ENCODE results near the gene DDX51.
A peak's percentile ranks its signal among the peaks of the same experiment; 100 is the strongest.
"Not testable (repeated sequence)": the region's sequence is repeated elsewhere in the genome, so short reads cannot be mapped to it uniquely, and the experiment has no call there.

The DDX51 gene

GRCh38 chr12:132121283-132121682, 22.8 kb downstream of the DDX51 start:
- Histone ChIP-seq H3K36me3 (ENCODE audit: insufficient read depth, low read length) (no peaks in the 10 kb centered on the region; the same call in 1 of the 2 replicates), H3K9ac (ENCODE audit: low read depth, low read length) (no peak overlapping the region), H3K9me3 (ENCODE audit: control insufficient read depth, insufficient read depth, low read length) (no peaks in the 10 kb centered on the region), H3K4me1 (ENCODE audit: insufficient read depth, low read length) (no peaks in the 10 kb centered on the region)

- no peaks in the 10 kb centered on the region for H3K4me1 ChIP-seq (ENCODE audit: insufficient read depth, low read length)
- no peaks in the 10 kb centered on the region for H3K9me3 ChIP-seq (ENCODE audit: control insufficient read depth, insufficient read depth, low read length)
- H3K36me3 ChIP-seq (ENCODE audit: insufficient read depth, low read length), result no peaks in the 10 kb centered on the region; the same call in 1 of the 2 replicates
- no peak overlapping the region for H3K9ac ChIP-seq (ENCODE audit: low read depth, low read length)
These were observed 25.2 kb downstream of the DDX51 start for GRCh38 chr12:132118876-132119275.

DNA sequence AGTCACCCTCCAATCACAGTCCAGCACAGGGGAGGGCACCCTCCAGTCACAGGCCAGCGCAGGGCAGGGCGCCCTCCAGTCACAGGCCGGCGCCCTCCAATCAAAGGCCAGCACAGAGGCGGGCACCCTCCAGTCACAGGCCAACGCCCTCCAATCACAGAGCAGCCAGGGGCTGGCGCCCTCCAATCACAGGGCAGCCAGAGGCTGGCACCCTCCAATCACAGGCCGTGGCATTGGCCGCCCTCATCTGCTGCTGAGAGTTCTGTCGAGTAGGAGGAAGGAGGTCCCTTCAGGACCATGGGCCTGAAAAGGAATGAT, 26.6 kb downstream of the DDX51 start:
- H3K9me3 ChIP-seq (ENCODE audit: control insufficient read depth, insufficient read depth, low read length), result no peaks in the 10 kb centered on the region
- no peaks in the 10 kb centered on the region; the same call in 1 of the 2 replicates for H3K36me3 ChIP-seq (ENCODE audit: insufficient read depth, low read length)
- no peaks in the 10 kb centered on the region for H3K4me1 ChIP-seq (ENCODE audit: insufficient read depth, low read length)
- no peak overlapping the region for H3K9ac ChIP-seq (ENCODE audit: low read depth, low read length)

- Histone ChIP-seq H3K9ac (ENCODE audit: low read depth, low read length) (no peak overlapping the region), H3K4me1 (ENCODE audit: insufficient read depth, low read length) (no peaks in the 10 kb centered on the region), H3K9me3 (ENCODE audit: control insufficient read depth, insufficient read depth, low read length) (no peaks in the 10 kb centered on the region), H3K36me3 (ENCODE audit: insufficient read depth, low read length) (no peaks in the 10 kb centered on the region; the same call in 1 of the 2 replicates)
These were observed 27.2 kb downstream of the DDX51 start for GRCh38 chr12:132116709-132117557.

DNA sequence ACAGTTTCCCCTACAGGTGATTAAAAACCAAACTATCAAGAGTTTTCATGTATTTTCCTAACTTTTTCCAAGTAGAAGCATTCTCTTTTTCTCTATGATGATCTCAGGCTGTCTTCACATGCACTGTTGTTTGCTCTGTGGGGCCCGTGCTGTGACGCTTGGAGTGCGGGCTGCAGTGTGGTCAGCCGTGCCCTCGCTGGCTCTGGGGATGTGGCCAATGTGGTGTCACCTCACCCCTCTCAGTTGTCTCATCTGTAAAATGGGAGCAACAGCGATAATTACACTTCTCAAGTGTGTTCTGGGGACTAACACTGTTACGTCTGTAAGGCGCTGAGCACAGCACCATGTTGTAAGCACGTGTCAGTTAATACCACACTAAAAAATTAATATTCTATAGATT, 28.6 kb downstream of the DDX51 start:
- H3K4me1 ChIP-seq (ENCODE audit: insufficient read depth, low read length), result no peaks in the 10 kb centered on the region
- H3K36me3 ChIP-seq (ENCODE audit: insufficient read depth, low read length), result no peaks in the 10 kb centered on the region; the same call in 1 of the 2 replicates
- H3K9ac ChIP-seq (ENCODE audit: low read depth, low read length), result no peak overlapping the region
- no peaks in the 10 kb centered on the region for H3K9me3 ChIP-seq (ENCODE audit: control insufficient read depth, insufficient read depth, low read length)

- no peaks in the 10 kb centered on the region for H3K4me1 ChIP-seq (ENCODE audit: insufficient read depth, low read length)
- H3K9me3 ChIP-seq (ENCODE audit: control insufficient read depth, insufficient read depth, low read length), result no peaks in the 10 kb centered on the region
- H3K9ac ChIP-seq (ENCODE audit: low read depth, low read length), result no peak overlapping the region
- H3K36me3 ChIP-seq (ENCODE audit: insufficient read depth, low read length), result no peaks in the 10 kb centered on the region; the same call in 1 of the 2 replicates
These were observed 29.5 kb downstream of the DDX51 start for GRCh38 chr12:132114667-132115066.

DNA sequence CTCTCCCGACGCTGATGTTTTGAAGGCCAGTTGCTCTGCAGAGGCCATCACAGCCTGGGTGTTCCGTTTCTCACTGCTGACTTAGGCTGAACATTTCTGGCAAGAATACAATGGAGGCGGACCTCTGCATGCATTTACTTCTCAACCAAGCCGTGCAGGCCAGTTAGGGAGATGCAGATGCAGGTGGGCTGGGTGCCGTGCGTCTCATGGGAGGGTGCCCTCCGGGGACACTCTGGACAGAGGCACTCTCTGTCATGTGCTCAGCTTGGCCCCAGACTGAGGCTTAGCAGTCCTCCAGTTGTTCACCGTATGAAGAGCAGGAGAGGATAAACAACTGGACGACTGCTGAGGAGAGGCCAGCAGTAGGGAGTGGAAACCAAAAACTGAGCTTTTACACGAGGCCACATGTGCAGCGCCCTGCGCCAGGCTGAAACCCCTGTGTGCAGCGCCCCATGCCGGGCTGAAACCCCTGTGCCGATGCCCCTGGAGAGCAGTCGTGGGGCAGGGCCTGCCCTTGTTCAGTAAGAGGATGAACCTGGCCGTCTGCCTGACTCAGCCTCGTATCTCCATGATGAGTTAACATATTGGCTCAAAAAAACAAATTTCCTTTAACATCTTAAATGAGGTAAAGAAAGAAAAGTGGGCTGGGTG, 32.3 kb downstream of the DDX51 start:
- no peaks in the 10 kb centered on the region for H3K4me1 ChIP-seq (ENCODE audit: insufficient read depth, low read length)
- no peaks in the 10 kb centered on the region for H3K9me3 ChIP-seq (ENCODE audit: control insufficient read depth, insufficient read depth, low read length)
- no peak overlapping the region for H3K9ac ChIP-seq (ENCODE audit: low read depth, low read length)
- H3K36me3 ChIP-seq (ENCODE audit: insufficient read depth, low read length), result no peaks in the 10 kb centered on the region; the same call in 1 of the 2 replicates

DNA sequence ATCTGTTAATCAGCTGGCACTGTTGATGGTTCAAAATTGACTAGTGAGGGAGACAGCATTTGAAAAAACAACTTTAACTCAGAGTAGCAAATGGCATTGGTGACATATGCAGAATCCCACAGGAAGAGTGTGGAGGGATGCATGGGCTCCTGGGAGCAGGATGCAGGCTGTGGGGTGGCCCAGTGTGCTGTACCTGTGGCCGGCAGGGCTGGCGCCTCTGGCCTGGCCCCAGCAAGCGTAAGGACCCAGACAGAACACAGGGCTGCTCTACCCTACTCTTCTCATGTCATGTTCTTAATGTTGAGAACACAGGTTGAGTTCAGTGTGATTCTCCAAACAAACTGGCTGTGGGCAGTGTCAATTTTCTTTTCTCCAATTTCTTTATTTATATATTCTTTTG, 33.4 kb downstream of the DDX51 start:
- no peak overlapping the region for H3K9ac ChIP-seq (ENCODE audit: low read depth, low read length)
- H3K36me3 ChIP-seq (ENCODE audit: insufficient read depth, low read length), result no peaks in the 10 kb centered on the region; the same call in 1 of the 2 replicates
- H3K4me1 ChIP-seq (ENCODE audit: insufficient read depth, low read length), result no peaks in the 10 kb centered on the region
- no peaks in the 10 kb centered on the region for H3K9me3 ChIP-seq (ENCODE audit: control insufficient read depth, insufficient read depth, low read length)

DNA sequence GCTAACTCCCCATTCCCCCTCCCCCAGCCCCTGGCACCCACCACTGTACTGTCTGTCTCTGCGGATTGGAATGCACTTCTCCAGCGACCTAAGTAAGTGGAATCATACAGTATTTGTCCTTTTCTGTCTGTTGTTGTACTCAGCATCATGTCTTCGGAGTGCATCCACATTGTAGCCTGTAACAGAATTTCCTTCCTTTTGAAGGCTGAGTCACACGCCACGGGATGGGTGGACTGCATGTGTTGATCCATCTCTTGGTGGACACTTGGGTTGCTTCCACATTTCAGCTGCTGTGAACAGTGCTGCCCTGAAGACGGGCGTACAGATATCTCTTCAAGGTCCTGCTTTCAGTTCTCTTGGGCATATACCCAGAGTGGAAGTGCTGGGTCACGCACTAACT, 34.4 kb downstream of the DDX51 start:
- Histone ChIP-seq H3K9me3 (ENCODE audit: control insufficient read depth, insufficient read depth, low read length) (no peaks in the 10 kb centered on the region), H3K36me3 (ENCODE audit: insufficient read depth, low read length) (peaks cover 5% of the 10 kb centered on the region; the same call in 1 of the 2 replicates), H3K9ac (ENCODE audit: low read depth, low read length) (no peak overlapping the region), H3K4me1 (ENCODE audit: insufficient read depth, low read length) (no peaks in the 10 kb centered on the region)

GRCh38 chr12:132108211-132108832, 35.8 kb downstream of the DDX51 start:
- Histone ChIP-seq H3K36me3 (ENCODE audit: insufficient read depth, low read length) (peaks cover 5% of the 10 kb centered on the region; the same call in 1 of the 2 replicates), H3K9ac (ENCODE audit: low read depth, low read length) (no peak overlapping the region), H3K4me1 (ENCODE audit: insufficient read depth, low read length) (no peaks in the 10 kb centered on the region), H3K9me3 (ENCODE audit: control insufficient read depth, insufficient read depth, low read length) (no peaks in the 10 kb centered on the region)

DNA sequence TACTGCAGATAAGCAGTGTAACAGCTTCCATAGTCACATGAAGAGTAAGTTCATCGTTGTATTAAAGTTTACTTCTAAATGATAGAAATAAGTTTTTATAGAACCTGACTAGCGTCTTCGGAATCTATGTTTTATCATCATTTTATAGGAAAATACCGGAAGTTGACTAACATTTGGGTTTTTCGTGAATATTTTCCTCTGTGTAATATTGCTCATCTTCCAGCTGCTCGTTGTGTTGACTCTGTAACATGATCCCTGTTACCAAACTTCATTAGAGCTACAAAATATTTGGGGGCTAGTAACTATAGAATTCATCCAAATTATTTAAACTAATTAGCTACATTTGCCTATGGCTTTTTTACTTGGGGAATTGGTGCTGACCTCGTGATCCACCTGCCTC, 37.2 kb downstream of the DDX51 start:
- H3K9ac ChIP-seq (ENCODE audit: low read depth, low read length), result no peak overlapping the region
- H3K9me3 ChIP-seq (ENCODE audit: control insufficient read depth, insufficient read depth, low read length), result no peaks in the 10 kb centered on the region
- peaks cover 5% of the 10 kb centered on the region; the same call in 1 of the 2 replicates for H3K36me3 ChIP-seq (ENCODE audit: insufficient read depth, low read length)
- no peaks in the 10 kb centered on the region for H3K4me1 ChIP-seq (ENCODE audit: insufficient read depth, low read length)

DNA sequence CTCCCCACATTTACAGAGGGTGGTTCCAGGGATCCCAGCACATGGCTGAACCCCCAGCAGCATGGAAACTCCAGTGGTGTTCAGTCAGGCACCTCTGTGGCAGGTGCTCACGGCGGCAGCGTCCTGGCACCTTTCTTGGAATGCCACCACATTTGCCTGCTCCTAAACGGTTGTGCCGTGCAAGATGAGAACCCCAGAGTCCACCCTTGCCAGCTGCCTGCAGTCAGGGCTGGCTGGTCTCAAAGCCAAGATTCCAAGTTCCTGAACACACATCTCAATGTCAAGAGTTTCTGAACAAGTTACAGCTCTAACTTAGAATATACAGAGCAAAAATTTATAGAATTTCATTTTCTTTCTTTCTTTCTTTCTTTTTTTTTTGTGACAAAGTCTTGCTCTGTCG, 38.7 kb downstream of the DDX51 start:
- Histone ChIP-seq H3K4me1 (ENCODE audit: insufficient read depth, low read length) (no peaks in the 10 kb centered on the region), H3K9ac (ENCODE audit: low read depth, low read length) (no peak overlapping the region), H3K9me3 (ENCODE audit: control insufficient read depth, insufficient read depth, low read length) (no peaks in the 10 kb centered on the region), H3K36me3 (ENCODE audit: insufficient read depth, low read length) (peaks cover 5% of the 10 kb centered on the region; the same call in 1 of the 2 replicates)

DNA sequence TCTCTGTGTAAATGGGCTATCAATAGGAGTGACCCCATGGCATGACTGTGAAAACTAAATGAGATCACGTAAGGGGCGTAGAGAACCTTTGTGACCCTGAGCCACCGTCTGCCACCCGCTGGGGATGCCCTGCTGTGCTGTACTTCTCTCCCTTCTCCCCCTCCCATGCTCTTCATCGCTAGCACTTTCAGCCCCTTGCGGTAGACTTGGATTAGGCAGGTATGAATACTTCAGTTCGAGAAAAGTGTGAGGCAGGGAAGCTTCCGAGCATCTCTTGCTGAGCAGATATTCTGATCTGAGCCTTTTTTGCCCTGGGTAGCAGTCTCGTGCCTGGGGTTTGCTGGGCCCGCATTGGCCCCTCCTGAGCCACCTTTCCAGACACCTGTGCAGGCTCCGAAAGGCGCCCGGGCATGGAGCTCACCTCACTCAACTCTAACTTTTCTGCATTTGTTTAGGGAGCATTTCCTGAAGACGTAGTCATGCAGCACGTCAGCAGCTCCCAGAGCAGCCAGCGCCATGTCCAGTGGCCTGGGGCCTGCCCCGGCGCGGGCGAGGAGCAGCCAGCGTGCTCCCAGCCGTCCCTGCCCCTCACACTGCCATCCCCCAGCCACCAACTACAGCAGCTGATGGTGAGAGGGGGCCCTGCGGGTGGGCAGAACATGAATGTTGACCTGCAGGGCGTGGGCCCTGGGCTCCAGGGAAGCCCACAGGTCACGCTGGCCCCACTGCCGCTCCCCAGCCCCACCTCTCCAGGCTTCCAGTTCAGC, 40.4 kb downstream of the DDX51 start:
- Histone ChIP-seq H3K9ac (ENCODE audit: low read depth, low read length) (peak overlapping the region; percentile 24; the same call in 1 of the 2 replicates), H3K36me3 (ENCODE audit: insufficient read depth, low read length) (peaks cover 5% of the 10 kb centered on the region; the same call in 1 of the 2 replicates), H3K9me3 (ENCODE audit: control insufficient read depth, insufficient read depth, low read length) (no peaks in the 10 kb centered on the region), H3K4me1 (ENCODE audit: insufficient read depth, low read length) (no peaks in the 10 kb centered on the region)

DNA sequence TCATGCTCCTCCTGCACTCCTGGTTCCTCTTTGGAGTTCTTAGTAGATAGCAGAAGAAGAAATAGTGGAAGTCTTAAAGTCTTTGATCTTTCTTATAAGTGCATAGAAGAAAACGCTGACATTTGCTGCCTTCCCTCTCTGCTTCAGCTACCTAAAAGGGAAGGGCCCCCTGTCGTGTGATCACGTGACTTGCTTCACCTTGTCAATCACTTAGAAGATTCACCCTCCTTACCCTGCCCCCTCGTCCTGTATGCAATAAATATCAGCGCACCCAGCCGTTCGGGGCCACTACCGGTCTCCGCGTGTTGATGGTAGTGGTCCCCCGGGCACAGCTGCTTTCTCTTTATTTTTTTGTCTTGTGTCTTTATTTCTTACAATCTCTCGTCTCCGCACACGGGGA, 41.0 kb downstream of the DDX51 start:
- H3K9me3 ChIP-seq (ENCODE audit: control insufficient read depth, insufficient read depth, low read length); H3K4me1 ChIP-seq (ENCODE audit: insufficient read depth, low read length); H3K36me3 ChIP-seq (ENCODE audit: insufficient read depth, low read length): not testable (repeated sequence)
- peak overlapping the region; percentile 24; the same call in 1 of the 2 replicates for H3K9ac ChIP-seq (ENCODE audit: low read depth, low read length)
